SHP77 (cell line): ENCODE data around the gene MROH7.

Source experiments
- DNase-seq, 2 experiments: peaks; one replicate each; lab custom pipeline; 2025; lab: John Stamatoyannopoulos, UW

The MROH7 gene

GRCh38 chr1:54651608-54652007, 10.0 kb downstream of the MROH7 start:
- no peak for DNase-seq

GRCh38 chr1:54652168-54652567, 10.6 kb downstream of the MROH7 start:
- no peak for DNase-seq

- DNase-seq = no peak
These were observed 11.4 kb downstream of the MROH7 start for GRCh38 chr1:54653036-54653435.

GRCh38 chr1:54658164-54658913, 16.8 kb downstream of the MROH7 start:
- no peak for DNase-seq

- DNase-seq = no peak
These were observed 22.1 kb downstream of the MROH7 start for GRCh38 chr1:54663725-54664124.

- DNase-seq = no peak
These were observed 22.8 kb downstream of the MROH7 start for GRCh38 chr1:54664364-54664763.

- DNase-seq = no peak
These were observed 24.3 kb downstream of the MROH7 start for GRCh38 chr1:54665852-54666251.

GRCh38 chr1:54666333-54666732, 24.7 kb downstream of the MROH7 start:
- DNase-seq = no peak

- DNase-seq = no peak
These were observed 26.2 kb downstream of the MROH7 start for GRCh38 chr1:54667797-54668196.

GRCh38 chr1:54668567-54668966, 27.0 kb downstream of the MROH7 start:
- DNase-seq = no peak

- DNase-seq = peak; percentile 19 to 40
These were observed 30.5 kb downstream of the MROH7 start for GRCh38 chr1:54671985-54672608.

- DNase-seq = no peak
These were observed 37.4 kb downstream of the MROH7 start for GRCh38 chr1:54678776-54679643.

GRCh38 chr1:54679706-54680105, 38.1 kb downstream of the MROH7 start:
- DNase-seq = no peak

GRCh38 chr1:54680387-54680786, 38.8 kb downstream of the MROH7 start:
- no peak for DNase-seq

GRCh38 chr1:54681358-54681757, 39.8 kb downstream of the MROH7 start:
- DNase-seq = no peak

- no peak for DNase-seq
These were observed 41.9 kb downstream of the MROH7 start for GRCh38 chr1:54683453-54683852.

- no peak for DNase-seq
These were observed 43.8 kb downstream of the MROH7 start for GRCh38 chr1:54685335-54685905.

- DNase-seq = no peak
These were observed 44.6 kb downstream of the MROH7 start for GRCh38 chr1:54686155-54686554.

GRCh38 chr1:54694771-54695170, 53.2 kb downstream of the MROH7 start:
- no peak for DNase-seq

- DNase-seq = no peak
These were observed 53.6 kb downstream of the MROH7 start for GRCh38 chr1:54695221-54695620.

GRCh38 chr1:54695764-54696163, 54.2 kb downstream of the MROH7 start:
- no peak for DNase-seq

- no peak for DNase-seq
These were observed 54.7 kb downstream of the MROH7 start for GRCh38 chr1:54696262-54696661.
